Measurements from ENCODE around the gene CYB5R3.

DNA sequence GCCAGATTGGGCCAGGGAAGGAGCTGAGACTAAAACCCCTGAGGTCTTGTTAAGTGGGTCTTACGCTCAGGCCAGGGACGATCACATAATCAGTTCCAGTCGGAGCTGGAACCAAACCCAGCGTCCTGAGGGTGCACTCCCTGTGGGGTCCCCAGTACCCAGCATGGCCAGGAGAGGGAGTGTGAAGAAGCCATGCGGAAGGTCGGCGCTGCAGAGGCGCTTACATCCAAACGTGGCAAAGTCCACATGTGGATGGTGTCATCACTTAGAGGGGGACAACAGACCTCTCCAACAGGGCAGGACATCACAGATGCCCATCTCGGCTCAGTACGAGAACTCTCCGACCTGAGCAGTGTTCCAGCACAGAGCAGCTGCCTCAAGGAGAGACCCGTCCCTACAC is 17.1 kb downstream of the CYB5R3 start:
- TF ChIP-seq, protein P1, sequence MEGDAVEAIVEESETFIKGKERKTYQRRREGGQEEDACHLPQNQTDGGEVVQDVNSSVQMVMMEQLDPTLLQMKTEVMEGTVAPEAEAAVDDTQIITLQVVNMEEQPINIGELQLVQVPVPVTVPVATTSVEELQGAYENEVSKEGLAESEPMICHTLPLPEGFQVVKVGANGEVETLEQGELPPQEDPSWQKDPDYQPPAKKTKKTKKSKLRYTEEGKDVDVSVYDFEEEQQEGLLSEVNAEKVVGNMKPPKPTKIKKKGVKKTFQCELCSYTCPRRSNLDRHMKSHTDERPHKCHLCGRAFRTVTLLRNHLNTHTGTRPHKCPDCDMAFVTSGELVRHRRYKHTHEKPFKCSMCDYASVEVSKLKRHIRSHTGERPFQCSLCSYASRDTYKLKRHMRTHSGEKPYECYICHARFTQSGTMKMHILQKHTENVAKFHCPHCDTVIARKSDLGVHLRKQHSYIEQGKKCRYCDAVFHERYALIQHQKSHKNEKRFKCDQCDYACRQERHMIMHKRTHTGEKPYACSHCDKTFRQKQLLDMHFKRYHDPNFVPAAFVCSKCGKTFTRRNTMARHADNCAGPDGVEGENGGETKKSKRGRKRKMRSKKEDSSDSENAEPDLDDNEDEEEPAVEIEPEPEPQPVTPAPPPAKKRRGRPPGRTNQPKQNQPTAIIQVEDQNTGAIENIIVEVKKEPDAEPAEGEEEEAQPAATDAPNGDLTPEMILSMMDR (conservative IDR thresholded peaks at IDR 0.05 in 1 of 2, IDR thresholded peaks at IDR 0.05 in 1 of 2; ENCODE audit: low read depth in 1 of 2, low read length in 2 of 2): peak; percentile 12 to 29
- no peak for TF ChIP-seq EZH2 (IDR thresholded peaks at IDR 0.05; ENCODE audit: low read length, missing control alignments)
